GM23338 (cell line): ENCODE results near the gene SSTR3. TPM values are rescaled to one million over a fixed set of nuclear protein-coding genes. Genes with fewer than 3 reads are reported as not detected.

ENCODE experiments used
- ATAC-seq: fragments of 200-7000 bp; cut with Tn5 transposase; 3 replicates; pipeline ENCODE4 v1.9.1; 2020
- DNase-seq: peaks from one replicate; pipeline ENCODE4 v3.0.0-alpha.2; 2015; ENCODE audit warnings: low spot score
- H2AFZ ChIP-seq: fragments of 200-600 bp; sonication (generic); 2 replicates; pipeline ENCODE4 v1.8.0; 2016; ENCODE audit warnings: antibody characterized with exemption, mild to moderate bottlenecking, moderate library complexity
- H3F3A ChIP-seq: fragments of 200-600 bp; sonication (generic); replicated peaks from 2 replicates; pipeline ENCODE4 v1.8.0; 2017; ENCODE audit warnings: antibody characterized with exemption, mixed run types, low read depth
- H3K27ac ChIP-seq: fragments of 200-600 bp; sonication (generic); 2 replicates; pipeline ENCODE4 v1.6.1; 2016; ENCODE audit warnings: low read depth
- H3K27me3 ChIP-seq: fragments of 200-600 bp; sonication (generic); 2 replicates; pipeline ENCODE4 v1.8.0; 2016; ENCODE audit warnings: mild to moderate bottlenecking, mixed run types, moderate library complexity; ENCODE audit not compliant: insufficient read depth
- H3K36me3 ChIP-seq: fragments of 200-600 bp; sonication (generic); 2 replicates; pipeline ENCODE4 v1.8.0; 2016; ENCODE audit warnings: mild to moderate bottlenecking; ENCODE audit not compliant: insufficient read depth
- H3K4me1 ChIP-seq: fragments of 200-600 bp; sonication (generic); 2 replicates; pipeline ENCODE4 v1.8.0; 2016; ENCODE audit warnings: mild to moderate bottlenecking, moderate library complexity; ENCODE audit not compliant: insufficient read depth
- H3K4me2 ChIP-seq: fragments of 200-600 bp; sonication (generic); 2 replicates; pipeline ENCODE4 v1.7.1; 2017; ENCODE audit warnings: mixed run types
- H3K4me3 ChIP-seq: fragments of 200-600 bp; sonication (generic); 2 replicates; pipeline ENCODE4 v1.6.1; 2016; ENCODE audit warnings: mixed run types
- H3K79me2 ChIP-seq: fragments of 200-600 bp; sonication (generic); replicated peaks from 2 replicates; pipeline ENCODE4 v1.8.0; 2017; ENCODE audit warnings: mild to moderate bottlenecking; ENCODE audit not compliant: insufficient read depth
- H3K9me2 ChIP-seq: fragments of 200-600 bp; sonication (generic); 2 replicates; pipeline ENCODE4 v1.8.0; 2017; ENCODE audit not compliant: insufficient read depth
- H4K20me1 ChIP-seq: fragments of 200-600 bp; sonication (generic); replicated peaks from 2 replicates; pipeline ENCODE4 v1.8.0; 2017; ENCODE audit warnings: mild to moderate bottlenecking; ENCODE audit not compliant: insufficient read depth
- H3K27ac Mint-ChIP-seq: 2 replicates; pipeline ENCODE4 v1.8.0; 2020; ENCODE audit warnings: inconsistent platforms, mild to moderate bottlenecking, moderate library complexity, mixed read lengths
- H3K27me3 Mint-ChIP-seq: 3 replicates; pipeline ENCODE4 v1.8.0; 2022; ENCODE audit warnings: low read depth, mild to moderate bottlenecking, moderate library complexity, mixed read lengths, inconsistent platforms; ENCODE audit not compliant: insufficient read depth, poor library complexity
- H3K36me3 Mint-ChIP-seq: 3 replicates; pipeline ENCODE4 v1.8.0; 2021; ENCODE audit warnings: low read depth, mild to moderate bottlenecking, inconsistent platforms, moderate library complexity, mixed read lengths
- H3K4me1 Mint-ChIP-seq: 3 replicates; pipeline ENCODE4 v1.8.0; 2020; ENCODE audit warnings: mild to moderate bottlenecking, inconsistent platforms, mixed read lengths
- H3K4me3 Mint-ChIP-seq: 3 replicates; pipeline ENCODE4 v1.8.0; 2021; ENCODE audit warnings: moderate library complexity, mild to moderate bottlenecking, inconsistent platforms, mixed read lengths
- H3K9me3 Mint-ChIP-seq: 3 replicates; pipeline ENCODE4 v1.8.0; 2020; ENCODE audit warnings: moderate library complexity, mild to moderate bottlenecking, inconsistent platforms, mixed read lengths
- CREB1 ChIP-seq: fragments of 250-450 bp; sonication (Bioruptor Pico); IDR thresholded peaks from 2 replicates; pipeline ENCODE4 v1.5.0; 2020; ENCODE audit warnings: low read depth, mild to moderate bottlenecking, moderate library complexity
- ETS1 ChIP-seq: IDR thresholded peaks from 2 replicates; pipeline ENCODE4 v1.6.1; 2016; ENCODE audit warnings: antibody characterized with exemption
- EZH2 ChIP-seq: fragments of 200-600 bp; sonication (generic); IDR thresholded peaks from one replicate; pipeline ENCODE4 v1.8.0; 2017; ENCODE audit warnings: antibody characterized with exemption, mild to moderate bottlenecking, low read depth; ENCODE audit not compliant: unreplicated experiment
- EZH2phosphoT487 ChIP-seq: fragments of 200-600 bp; sonication (generic); IDR thresholded peaks from one replicate; pipeline ENCODE4 v1.8.1; 2018; ENCODE audit warnings: antibody characterized with exemption; ENCODE audit not compliant: unreplicated experiment
- JUNB ChIP-seq: IDR thresholded peaks from one replicate; pipeline ENCODE4 v1.6.1; 2016; ENCODE audit warnings: antibody characterized with exemption; ENCODE audit not compliant: unreplicated experiment
- NANOG ChIP-seq: IDR thresholded peaks from 2 replicates; pipeline ENCODE4 v1.6.1; 2016; ENCODE audit warnings: antibody characterized with exemption, borderline replicate concordance
- POLR2AphosphoS5 ChIP-seq: IDR thresholded peaks from 2 replicates; pipeline ENCODE4 v1.6.1; 2016; ENCODE audit warnings: antibody characterized with exemption, low read depth
- STAT1 ChIP-seq: IDR thresholded peaks from one replicate; pipeline ENCODE4 v1.6.1; 2016; ENCODE audit warnings: antibody characterized with exemption; ENCODE audit not compliant: unreplicated experiment
- ZNF114 ChIP-seq: fragments of 250-450 bp; sonication (Bioruptor Pico); IDR thresholded peaks from 2 replicates; pipeline ENCODE4 v1.5.0; 2020; ENCODE audit warnings: mild to moderate bottlenecking, moderate library complexity
- ZNF331 ChIP-seq: fragments of 250-450 bp; sonication (Bioruptor Pico); IDR thresholded peaks from 2 replicates; pipeline ENCODE4 v1.5.0; 2020; ENCODE audit warnings: low read depth, mild to moderate bottlenecking, moderate library complexity
- ZNF462 ChIP-seq: fragments of 250-450 bp; sonication (Bioruptor Pico); IDR thresholded peaks from 2 replicates; pipeline ENCODE4 v1.5.0; 2020; ENCODE audit warnings: mild to moderate bottlenecking, moderate library complexity
- polyA plus RNA-seq: library from polyadenylated mRNA; unstranded; fragments of >200 nt; fragmentation: Nextera tagmentation; extraction: Ambion mirVana; gene quantifications from 2 replicates; pipeline ENCODE4 v1.2.1, GENCODE V29; 2016
- total RNA-seq: library from RNA; depleted of rRNA; stranded (reverse); fragments of >200 nt; shearing (Covaris generic); gene quantifications from 2 replicates; pipeline ENCODE4 v1.2.3, GENCODE V29; 2014
- TF ChIP-seq, protein P1 (sequence below): IDR thresholded peaks from one replicate; pipeline ENCODE4 v1.6.1; 2018; ENCODE audit warnings: antibody characterized with exemption; ENCODE audit not compliant: unreplicated experiment
- TF ChIP-seq, protein P2 (sequence below), 2 experiments: fragments of 200-600 bp in 1 of 2; sonication (generic) in 1 of 2; conservative IDR thresholded peaks; 2 replicates each; pipeline versions ENCODE4 v1.5.1 to v1.6.1; 2016 to 2017; ENCODE audit warnings: antibody characterized with exemption in 2 of 2, low read depth in 2 of 2, mild to moderate bottlenecking in 2 of 2, moderate library complexity in 1 of 2

The SSTR3 gene
- total and polyA plus RNA-seq, 2 experiments from 2014 or later: 0.66 TPM; not detected in 1

- H2AFZ ChIP-seq: no peak overlapping the region; the same call in 1 of the 2 replicates
- no peak for TF ChIP-seq STAT1
- TF ChIP-seq, protein P1, sequence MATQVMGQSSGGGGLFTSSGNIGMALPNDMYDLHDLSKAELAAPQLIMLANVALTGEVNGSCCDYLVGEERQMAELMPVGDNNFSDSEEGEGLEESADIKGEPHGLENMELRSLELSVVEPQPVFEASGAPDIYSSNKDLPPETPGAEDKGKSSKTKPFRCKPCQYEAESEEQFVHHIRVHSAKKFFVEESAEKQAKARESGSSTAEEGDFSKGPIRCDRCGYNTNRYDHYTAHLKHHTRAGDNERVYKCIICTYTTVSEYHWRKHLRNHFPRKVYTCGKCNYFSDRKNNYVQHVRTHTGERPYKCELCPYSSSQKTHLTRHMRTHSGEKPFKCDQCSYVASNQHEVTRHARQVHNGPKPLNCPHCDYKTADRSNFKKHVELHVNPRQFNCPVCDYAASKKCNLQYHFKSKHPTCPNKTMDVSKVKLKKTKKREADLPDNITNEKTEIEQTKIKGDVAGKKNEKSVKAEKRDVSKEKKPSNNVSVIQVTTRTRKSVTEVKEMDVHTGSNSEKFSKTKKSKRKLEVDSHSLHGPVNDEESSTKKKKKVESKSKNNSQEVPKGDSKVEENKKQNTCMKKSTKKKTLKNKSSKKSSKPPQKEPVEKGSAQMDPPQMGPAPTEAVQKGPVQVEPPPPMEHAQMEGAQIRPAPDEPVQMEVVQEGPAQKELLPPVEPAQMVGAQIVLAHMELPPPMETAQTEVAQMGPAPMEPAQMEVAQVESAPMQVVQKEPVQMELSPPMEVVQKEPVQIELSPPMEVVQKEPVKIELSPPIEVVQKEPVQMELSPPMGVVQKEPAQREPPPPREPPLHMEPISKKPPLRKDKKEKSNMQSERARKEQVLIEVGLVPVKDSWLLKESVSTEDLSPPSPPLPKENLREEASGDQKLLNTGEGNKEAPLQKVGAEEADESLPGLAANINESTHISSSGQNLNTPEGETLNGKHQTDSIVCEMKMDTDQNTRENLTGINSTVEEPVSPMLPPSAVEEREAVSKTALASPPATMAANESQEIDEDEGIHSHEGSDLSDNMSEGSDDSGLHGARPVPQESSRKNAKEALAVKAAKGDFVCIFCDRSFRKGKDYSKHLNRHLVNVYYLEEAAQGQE: no peak
- TF ChIP-seq ZNF462 (CRISPR knock-in tag): no peak
- no peak for TF ChIP-seq POLR2AphosphoS5
- no peak for TF ChIP-seq ZNF331 (CRISPR knock-in tag)
- TF ChIP-seq JUNB: no peak
- no peak for TF ChIP-seq EZH2phosphoT487
- no peak for TF ChIP-seq EZH2
- TF ChIP-seq ETS1: no peak
- TF ChIP-seq, protein P2, sequence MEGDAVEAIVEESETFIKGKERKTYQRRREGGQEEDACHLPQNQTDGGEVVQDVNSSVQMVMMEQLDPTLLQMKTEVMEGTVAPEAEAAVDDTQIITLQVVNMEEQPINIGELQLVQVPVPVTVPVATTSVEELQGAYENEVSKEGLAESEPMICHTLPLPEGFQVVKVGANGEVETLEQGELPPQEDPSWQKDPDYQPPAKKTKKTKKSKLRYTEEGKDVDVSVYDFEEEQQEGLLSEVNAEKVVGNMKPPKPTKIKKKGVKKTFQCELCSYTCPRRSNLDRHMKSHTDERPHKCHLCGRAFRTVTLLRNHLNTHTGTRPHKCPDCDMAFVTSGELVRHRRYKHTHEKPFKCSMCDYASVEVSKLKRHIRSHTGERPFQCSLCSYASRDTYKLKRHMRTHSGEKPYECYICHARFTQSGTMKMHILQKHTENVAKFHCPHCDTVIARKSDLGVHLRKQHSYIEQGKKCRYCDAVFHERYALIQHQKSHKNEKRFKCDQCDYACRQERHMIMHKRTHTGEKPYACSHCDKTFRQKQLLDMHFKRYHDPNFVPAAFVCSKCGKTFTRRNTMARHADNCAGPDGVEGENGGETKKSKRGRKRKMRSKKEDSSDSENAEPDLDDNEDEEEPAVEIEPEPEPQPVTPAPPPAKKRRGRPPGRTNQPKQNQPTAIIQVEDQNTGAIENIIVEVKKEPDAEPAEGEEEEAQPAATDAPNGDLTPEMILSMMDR (conservative IDR thresholded peaks at IDR 0.05; ENCODE audit: low read depth in 2 of 2): no peak
- no peak for TF ChIP-seq ZNF114 (CRISPR knock-in tag)
- TF ChIP-seq CREB1 (CRISPR knock-in tag): no peak
- no peak for TF ChIP-seq NANOG
Observed at GRCh38 chr22:37244922-37245722, 32.8 kb upstream of the SSTR3 start.

More at GRCh38 chr22:37244922-37245722, 32.8 kb upstream of the SSTR3 start:
- Histone ChIP-seq H3K27ac (no peak overlapping the region), H4K20me1 (no peaks in the 10 kb centered on the region), H3K4me2 (no peak overlapping the region), H3K36me3 (no peaks in the 10 kb centered on the region), H3K4me3 (no peak overlapping the region), H3F3A (no peaks in the 10 kb centered on the region), H3K27me3 (no peaks in the 10 kb centered on the region), H3K9me2 (no peaks in the 10 kb centered on the region), H3K4me1 (peaks cover 7% of the 10 kb centered on the region; the same call in 1 of the 2 replicates), H3K79me2 (no peaks in the 10 kb centered on the region)
- peaks cover 10% of the 10 kb centered on the region for H3K27me3 Mint-ChIP-seq
- H3K36me3 Mint-ChIP-seq: no peaks in the 10 kb centered on the region
- no peak overlapping the region for H3K27ac Mint-ChIP-seq
- H3K9me3 Mint-ChIP-seq: no peaks in the 10 kb centered on the region
- H3K4me3 Mint-ChIP-seq: no peak overlapping the region
- H3K4me1 Mint-ChIP-seq: peaks cover 23% of the 10 kb centered on the region
- ATAC-seq: peak; percentile 27; the same call in 2 of the 3 replicates
- DNase-seq: no peak
